ENCODE results near the gene NCL. TPM values are rescaled to one million over a fixed set of nuclear protein-coding genes. Genes with fewer than 3 reads are reported as not detected.

Gene NCL
- total RNA-seq, 1 donor from 2014 or later, result 603 TPM

- peak overlapping the region; percentile 61 for H2AFZ ChIP-seq (ENCODE audit: low read depth, low read length)
- no peaks in the 10 kb centered on the region for H3K79me2 ChIP-seq (ENCODE audit: insufficient read depth, low read length)
- no peak overlapping the region for H3K27ac ChIP-seq (ENCODE audit: low read depth, low read length)
- DNase-seq (ENCODE audit: low read depth) (no peak), FAIRE-seq (no peak)
- peaks cover 7% of the 10 kb centered on the region for H3K4me1 ChIP-seq (ENCODE audit: insufficient read depth, low read length)
- H4K20me1 ChIP-seq (ENCODE audit: insufficient read depth, low read length), result no peaks in the 10 kb centered on the region
- Mint-ChIP-seq H3K9me3 (ENCODE audit: unreplicated experiment) (peaks cover 3% of the 10 kb centered on the region), H3K27me3 (ENCODE audit: low read depth, unreplicated experiment) (peaks cover 6% of the 10 kb centered on the region), H3K4me3 (ENCODE audit: unreplicated experiment) (peak overlapping the region; percentile 50), H3K4me1 (ENCODE audit: low read depth, unreplicated experiment) (peaks cover 13% of the 10 kb centered on the region), H3K27ac (ENCODE audit: unreplicated experiment) (no peak overlapping the region), H3K36me3 (ENCODE audit: low read depth, unreplicated experiment) (no peaks in the 10 kb centered on the region)
- no peaks in the 10 kb centered on the region for H3K9me3 ChIP-seq (ENCODE audit: insufficient read depth, low read depth, low read length)
- peak overlapping the region; percentile 53 for H3K4me3 ChIP-seq (ENCODE audit: insufficient read depth, low read depth, low read length)
- TF ChIP-seq CTCF (IDR thresholded peaks at IDR 0.05; ENCODE audit: insufficient read depth, low read depth, low read length) (no peak), EZH2 (IDR thresholded peaks at IDR 0.05; ENCODE audit: insufficient read depth, low read length) (no peak)
- H3K36me3 ChIP-seq (ENCODE audit: insufficient read depth, low read length), result no peaks in the 10 kb centered on the region
- H3K27me3 ChIP-seq (ENCODE audit: insufficient read depth, low read length), result no peaks in the 10 kb centered on the region
- H3K9ac ChIP-seq (ENCODE audit: low read length), result peak overlapping the region; percentile 84
- peak overlapping the region; percentile 90 for H3K4me2 ChIP-seq (ENCODE audit: low read length)
These were observed 51.7 kb downstream of the NCL start for GRCh38 chr2:231412618-231412963.

- Histone ChIP-seq H3K27ac (ENCODE audit: low read depth, low read length) (peak overlapping the region; percentile 36), H3K36me3 (ENCODE audit: insufficient read depth, low read length) (no peaks in the 10 kb centered on the region), H3K9ac (ENCODE audit: low read length) (peak overlapping the region; percentile 84), H3K4me1 (ENCODE audit: insufficient read depth, low read length) (peaks cover 7% of the 10 kb centered on the region), H3K9me3 (ENCODE audit: insufficient read depth, low read depth, low read length) (no peaks in the 10 kb centered on the region), H3K4me2 (ENCODE audit: low read length) (peak overlapping the region; percentile 90), H4K20me1 (ENCODE audit: insufficient read depth, low read length) (no peaks in the 10 kb centered on the region), H3K4me3 (ENCODE audit: insufficient read depth, low read depth, low read length) (peak overlapping the region; percentile 53), H2AFZ (ENCODE audit: low read depth, low read length) (peak overlapping the region; percentile 61), H3K27me3 (ENCODE audit: insufficient read depth, low read length) (no peaks in the 10 kb centered on the region), H3K79me2 (ENCODE audit: insufficient read depth, low read length) (no peaks in the 10 kb centered on the region)
- no peak for TF ChIP-seq EZH2 (IDR thresholded peaks at IDR 0.05; ENCODE audit: insufficient read depth, low read length)
- TF ChIP-seq CTCF (IDR thresholded peaks at IDR 0.05; ENCODE audit: insufficient read depth, low read depth, low read length), result peak; percentile 84
- no peak for FAIRE-seq
- Mint-ChIP-seq H3K4me3 (ENCODE audit: unreplicated experiment) (peak overlapping the region; percentile 81), H3K4me1 (ENCODE audit: low read depth, unreplicated experiment) (peaks cover 13% of the 10 kb centered on the region), H3K27me3 (ENCODE audit: low read depth, unreplicated experiment) (peaks cover 6% of the 10 kb centered on the region), H3K27ac (ENCODE audit: unreplicated experiment) (peak overlapping the region; percentile 42), H3K9me3 (ENCODE audit: unreplicated experiment) (peaks cover 3% of the 10 kb centered on the region), H3K36me3 (ENCODE audit: low read depth, unreplicated experiment) (no peaks in the 10 kb centered on the region)
- DNase-seq (ENCODE audit: low read depth), result peak; percentile 59
These were observed 52.3 kb downstream of the NCL start for GRCh38 chr2:231411831-231412617.

- Mint-ChIP-seq H3K9me3 (ENCODE audit: unreplicated experiment) (peaks cover 5% of the 10 kb centered on the region), H3K4me3 (ENCODE audit: unreplicated experiment) (peak overlapping the region; percentile 81), H3K27ac (ENCODE audit: unreplicated experiment) (no peak overlapping the region), H3K36me3 (ENCODE audit: low read depth, unreplicated experiment) (no peaks in the 10 kb centered on the region), H3K27me3 (ENCODE audit: low read depth, unreplicated experiment) (peaks cover 6% of the 10 kb centered on the region), H3K4me1 (ENCODE audit: low read depth, unreplicated experiment) (peaks cover 19% of the 10 kb centered on the region)
- Histone ChIP-seq H3K27me3 (ENCODE audit: insufficient read depth, low read length) (no peaks in the 10 kb centered on the region), H3K9ac (ENCODE audit: low read length) (peak overlapping the region; percentile 84), H3K9me3 (ENCODE audit: insufficient read depth, low read depth, low read length) (no peaks in the 10 kb centered on the region), H3K4me2 (ENCODE audit: low read length) (peak overlapping the region; percentile 90), H3K27ac (ENCODE audit: low read depth, low read length) (no peak overlapping the region), H3K79me2 (ENCODE audit: insufficient read depth, low read length) (no peaks in the 10 kb centered on the region), H3K4me3 (ENCODE audit: insufficient read depth, low read depth, low read length) (no peak overlapping the region), H4K20me1 (ENCODE audit: insufficient read depth, low read length) (no peaks in the 10 kb centered on the region), H3K4me1 (ENCODE audit: insufficient read depth, low read length) (peaks cover 13% of the 10 kb centered on the region), H3K36me3 (ENCODE audit: insufficient read depth, low read length) (no peaks in the 10 kb centered on the region), H2AFZ (ENCODE audit: low read depth, low read length) (no peak overlapping the region)
- no peak for DNase-seq (ENCODE audit: low read depth)
- FAIRE-seq, result no peak
- TF ChIP-seq CTCF (IDR thresholded peaks at IDR 0.05; ENCODE audit: insufficient read depth, low read depth, low read length) (no peak), EZH2 (IDR thresholded peaks at IDR 0.05; ENCODE audit: insufficient read depth, low read length) (no peak)
These were observed 53.0 kb downstream of the NCL start for GRCh38 chr2:231411237-231411636.

Data from astrocyte (in vitro differentiated cells and primary cell).